Measurements from ENCODE around the gene TNFRSF1A.

DNA sequence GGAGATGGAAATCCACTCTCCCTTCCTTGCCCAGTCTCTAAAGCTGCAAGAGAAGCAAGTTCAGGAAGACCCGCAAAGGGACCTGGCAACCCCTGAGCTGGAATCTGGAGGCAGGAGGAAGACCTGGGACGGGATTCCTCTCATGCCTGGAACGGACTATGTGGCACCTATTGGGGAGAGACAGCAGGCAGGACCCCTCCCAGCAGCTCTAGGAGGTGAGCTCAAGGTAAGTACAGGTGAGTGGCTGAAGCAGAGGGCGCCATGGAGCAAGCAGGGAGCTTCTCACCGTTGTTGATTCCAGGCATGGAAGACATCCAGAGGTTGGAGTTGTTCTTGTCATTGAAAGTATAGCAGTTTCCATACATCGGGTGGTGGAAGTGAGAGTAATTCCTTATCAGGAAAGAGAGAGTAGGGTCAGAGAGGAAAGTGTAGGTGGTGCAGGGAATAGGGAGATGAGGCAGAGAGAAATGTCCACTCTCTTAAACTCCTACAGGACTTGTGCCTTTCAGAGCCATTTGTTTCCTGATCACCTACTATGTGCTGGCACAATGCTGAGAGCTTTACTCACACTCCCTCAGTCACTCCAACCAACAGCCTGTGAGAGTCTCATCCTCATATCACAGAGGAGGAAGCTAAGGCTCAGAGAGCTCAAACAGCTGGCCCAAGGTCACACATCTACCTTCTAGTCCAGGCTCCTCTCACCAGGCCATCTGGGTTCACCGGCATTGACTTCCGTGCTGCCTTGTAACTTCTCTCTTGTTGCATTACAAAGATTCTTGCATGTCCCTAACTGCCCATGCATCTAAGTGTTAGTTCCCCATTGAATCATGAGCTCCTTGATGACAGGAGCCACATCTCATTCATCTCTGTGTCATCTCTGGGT lies 13.9 kb upstream of the TNFRSF1A start:
- TF ChIP-seq TAF1 (IDR thresholded peaks at IDR 0.05; ENCODE audit: low read depth): no peak
- TF ChIP-seq, protein P1, sequence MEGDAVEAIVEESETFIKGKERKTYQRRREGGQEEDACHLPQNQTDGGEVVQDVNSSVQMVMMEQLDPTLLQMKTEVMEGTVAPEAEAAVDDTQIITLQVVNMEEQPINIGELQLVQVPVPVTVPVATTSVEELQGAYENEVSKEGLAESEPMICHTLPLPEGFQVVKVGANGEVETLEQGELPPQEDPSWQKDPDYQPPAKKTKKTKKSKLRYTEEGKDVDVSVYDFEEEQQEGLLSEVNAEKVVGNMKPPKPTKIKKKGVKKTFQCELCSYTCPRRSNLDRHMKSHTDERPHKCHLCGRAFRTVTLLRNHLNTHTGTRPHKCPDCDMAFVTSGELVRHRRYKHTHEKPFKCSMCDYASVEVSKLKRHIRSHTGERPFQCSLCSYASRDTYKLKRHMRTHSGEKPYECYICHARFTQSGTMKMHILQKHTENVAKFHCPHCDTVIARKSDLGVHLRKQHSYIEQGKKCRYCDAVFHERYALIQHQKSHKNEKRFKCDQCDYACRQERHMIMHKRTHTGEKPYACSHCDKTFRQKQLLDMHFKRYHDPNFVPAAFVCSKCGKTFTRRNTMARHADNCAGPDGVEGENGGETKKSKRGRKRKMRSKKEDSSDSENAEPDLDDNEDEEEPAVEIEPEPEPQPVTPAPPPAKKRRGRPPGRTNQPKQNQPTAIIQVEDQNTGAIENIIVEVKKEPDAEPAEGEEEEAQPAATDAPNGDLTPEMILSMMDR (IDR thresholded peaks at IDR 0.05; ENCODE audit: poor library complexity, severe bottlenecking): no peak
- no peak for TF ChIP-seq EZH2 (IDR thresholded peaks at IDR 0.05; ENCODE audit: borderline replicate concordance, insufficient read depth, low read length, poor library complexity, severe bottlenecking)
- no peak for TF ChIP-seq EP300 (conservative IDR thresholded peaks at IDR 0.05; ENCODE audit: poor library complexity, severe bottlenecking)
- TF ChIP-seq MXI1 (conservative IDR thresholded peaks at IDR 0.05; ENCODE audit: poor library complexity, severe bottlenecking): no peak
- no peak for TF ChIP-seq POLR2AphosphoS5 (IDR thresholded peaks at IDR 0.05)
- TF ChIP-seq SMC3 (conservative IDR thresholded peaks at IDR 0.05; ENCODE audit: poor library complexity): no peak
